Measurements from ENCODE around the gene TYW3.

DNA sequence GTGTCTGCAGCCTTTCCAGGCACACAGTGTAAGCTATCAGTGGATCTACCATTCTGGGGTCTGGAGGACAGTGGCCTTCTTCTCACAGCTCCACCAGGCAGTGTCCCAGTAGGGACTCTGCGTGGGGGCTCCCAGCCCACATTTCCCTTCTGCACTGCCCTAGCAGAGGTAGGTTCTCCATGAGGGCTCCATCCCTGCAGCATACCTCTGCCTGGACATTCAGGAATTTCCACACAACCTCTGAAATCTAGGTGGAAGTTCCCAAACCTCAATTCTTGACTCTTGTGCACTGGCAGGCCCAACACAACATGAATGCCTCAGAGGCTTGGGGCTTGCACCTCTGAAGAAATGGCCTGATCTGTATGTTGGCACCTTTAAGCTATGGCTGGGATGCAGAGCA, 6.9 kb upstream of the TYW3 start:
- TF ChIP-seq, protein P1, sequence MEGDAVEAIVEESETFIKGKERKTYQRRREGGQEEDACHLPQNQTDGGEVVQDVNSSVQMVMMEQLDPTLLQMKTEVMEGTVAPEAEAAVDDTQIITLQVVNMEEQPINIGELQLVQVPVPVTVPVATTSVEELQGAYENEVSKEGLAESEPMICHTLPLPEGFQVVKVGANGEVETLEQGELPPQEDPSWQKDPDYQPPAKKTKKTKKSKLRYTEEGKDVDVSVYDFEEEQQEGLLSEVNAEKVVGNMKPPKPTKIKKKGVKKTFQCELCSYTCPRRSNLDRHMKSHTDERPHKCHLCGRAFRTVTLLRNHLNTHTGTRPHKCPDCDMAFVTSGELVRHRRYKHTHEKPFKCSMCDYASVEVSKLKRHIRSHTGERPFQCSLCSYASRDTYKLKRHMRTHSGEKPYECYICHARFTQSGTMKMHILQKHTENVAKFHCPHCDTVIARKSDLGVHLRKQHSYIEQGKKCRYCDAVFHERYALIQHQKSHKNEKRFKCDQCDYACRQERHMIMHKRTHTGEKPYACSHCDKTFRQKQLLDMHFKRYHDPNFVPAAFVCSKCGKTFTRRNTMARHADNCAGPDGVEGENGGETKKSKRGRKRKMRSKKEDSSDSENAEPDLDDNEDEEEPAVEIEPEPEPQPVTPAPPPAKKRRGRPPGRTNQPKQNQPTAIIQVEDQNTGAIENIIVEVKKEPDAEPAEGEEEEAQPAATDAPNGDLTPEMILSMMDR (IDR thresholded peaks at IDR 0.05): no peak
- TF ChIP-seq POLR2A (IDR thresholded peaks at IDR 0.05): no peak

Measured in heart left ventricle (tissue), 13 donors.